OCI-LY1 (cell line): ENCODE measurements around the gene GNRH2.
"Not testable (repeated sequence)": the region's sequence is repeated elsewhere in the genome, so short reads cannot be mapped to it uniquely, and the experiment has no call there.

ENCODE experiments used
- EZH2 ChIP-seq: fragments of 200-600 bp; sonication (generic), shearing (Covaris generic); IDR thresholded peaks from 2 replicates; pipeline ENCODE4 v1.8.0; 2017; ENCODE audit warnings: borderline replicate concordance, mixed run types, mild to moderate bottlenecking, antibody characterized with exemption, low read length, moderate library complexity, mixed read lengths
- TF ChIP-seq, protein P1 (sequence below): fragments of 200-600 bp; sonication (generic), shearing (Covaris generic); IDR thresholded peaks from 2 replicates; pipeline ENCODE4 v1.5.1; 2017; ENCODE audit warnings: mild to moderate bottlenecking, antibody characterized with exemption, low read length, moderate library complexity, mixed read lengths

DNA sequence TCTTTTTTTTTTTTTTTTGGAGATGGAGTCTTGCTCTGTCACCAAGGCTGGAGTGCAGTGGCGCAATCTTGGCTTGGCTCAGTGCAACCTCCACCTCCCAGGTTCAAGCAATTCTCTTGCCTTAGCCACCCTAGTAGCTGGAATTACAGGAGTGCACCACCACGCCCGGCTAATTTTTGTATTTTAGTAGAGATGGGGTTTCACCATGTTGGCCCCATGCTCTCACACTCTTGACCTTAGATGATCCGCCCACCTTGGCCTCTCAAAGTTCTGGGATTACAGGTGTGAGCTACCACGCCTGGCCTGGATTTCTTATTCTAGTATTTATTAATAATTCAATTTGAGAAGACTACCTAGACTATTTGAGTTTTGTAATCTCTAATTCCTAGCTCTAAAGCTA, 28.1 kb upstream of the GNRH2 start:
- TF ChIP-seq, protein P1, sequence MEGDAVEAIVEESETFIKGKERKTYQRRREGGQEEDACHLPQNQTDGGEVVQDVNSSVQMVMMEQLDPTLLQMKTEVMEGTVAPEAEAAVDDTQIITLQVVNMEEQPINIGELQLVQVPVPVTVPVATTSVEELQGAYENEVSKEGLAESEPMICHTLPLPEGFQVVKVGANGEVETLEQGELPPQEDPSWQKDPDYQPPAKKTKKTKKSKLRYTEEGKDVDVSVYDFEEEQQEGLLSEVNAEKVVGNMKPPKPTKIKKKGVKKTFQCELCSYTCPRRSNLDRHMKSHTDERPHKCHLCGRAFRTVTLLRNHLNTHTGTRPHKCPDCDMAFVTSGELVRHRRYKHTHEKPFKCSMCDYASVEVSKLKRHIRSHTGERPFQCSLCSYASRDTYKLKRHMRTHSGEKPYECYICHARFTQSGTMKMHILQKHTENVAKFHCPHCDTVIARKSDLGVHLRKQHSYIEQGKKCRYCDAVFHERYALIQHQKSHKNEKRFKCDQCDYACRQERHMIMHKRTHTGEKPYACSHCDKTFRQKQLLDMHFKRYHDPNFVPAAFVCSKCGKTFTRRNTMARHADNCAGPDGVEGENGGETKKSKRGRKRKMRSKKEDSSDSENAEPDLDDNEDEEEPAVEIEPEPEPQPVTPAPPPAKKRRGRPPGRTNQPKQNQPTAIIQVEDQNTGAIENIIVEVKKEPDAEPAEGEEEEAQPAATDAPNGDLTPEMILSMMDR, result not testable (repeated sequence)
- TF ChIP-seq EZH2, result not testable (repeated sequence)
